GM10266 (cell line): ENCODE measurements around the gene ABCC6.

Experiments
- DNase-seq: peaks from one replicate; pipeline ENCODE4 v3.0.0; 2012; ENCODE audit errors: extremely low spot score
- CTCF ChIP-seq: IDR thresholded peaks from 2 replicates; pipeline ENCODE4 v1.5.1; 2012; ENCODE audit warnings: mild to moderate bottlenecking, low read depth; ENCODE audit not compliant: control insufficient read depth, insufficient read depth; ENCODE audit errors: missing control alignments

ABCC6 gene

DNA sequence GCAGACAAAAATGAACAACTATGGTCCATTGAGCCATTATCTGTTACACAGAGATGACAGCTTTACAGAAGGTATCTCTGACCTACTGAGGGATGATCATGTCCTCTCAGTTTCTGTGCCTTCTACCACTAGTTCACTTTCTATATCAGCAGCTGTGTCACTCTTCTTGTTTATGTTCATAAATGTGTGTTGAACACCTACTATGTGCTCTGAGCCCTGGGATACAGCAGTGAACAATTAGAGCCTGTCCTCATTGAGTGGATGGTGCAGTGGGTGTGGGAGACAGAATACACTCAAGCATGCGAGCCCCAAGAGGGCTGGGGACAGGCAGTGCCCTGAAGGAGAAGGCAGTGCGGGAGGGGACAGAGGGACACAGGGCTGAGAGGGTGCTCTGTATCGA, 92.1 kb downstream of the ABCC6 start:
- no peak for DNase-seq
- no peak for TF ChIP-seq CTCF

- peak; percentile 77 for DNase-seq
- peak; percentile 76 for TF ChIP-seq CTCF
Observed at GRCh38 chr16:16127469-16128116, 95.7 kb downstream of the ABCC6 start.

- no peak for TF ChIP-seq CTCF
Observed at GRCh38 chr16:16126896-16127295, 96.4 kb downstream of the ABCC6 start.

GRCh38 chr16:16124974-16125373, 98.3 kb downstream of the ABCC6 start:
- DNase-seq = no peak
- no peak for TF ChIP-seq CTCF

More at GRCh38 chr16:16126896-16127295, 96.4 kb downstream of the ABCC6 start:
- DNase-seq = no peak

- TF ChIP-seq CTCF = no peak
- no peak for DNase-seq
Observed at GRCh38 chr16:16124438-16124837, 98.9 kb downstream of the ABCC6 start.

GRCh38 chr16:16122264-16122663, 101.0 kb downstream of the ABCC6 start:
- no peak for TF ChIP-seq CTCF
- no peak for DNase-seq

- TF ChIP-seq CTCF = no peak
- DNase-seq = no peak
Observed at GRCh38 chr16:16121185-16121727, 102.0 kb downstream of the ABCC6 start.
